ENCODE measurements around the gene MOGAT2. TPM values are rescaled to one million over a fixed set of nuclear protein-coding genes. Genes with fewer than 3 reads are reported as not detected.

MOGAT2 gene
- total RNA-seq, 1 donor: not detected

GRCh38 chr11:75760243-75760642 is 42.6 kb downstream of the MOGAT2 start:
- Histone ChIP-seq H3K4me1 (ENCODE audit: insufficient read depth, low read length) (peaks cover 12% of the 10 kb centered on the region), H3K79me2 (ENCODE audit: insufficient read depth, low read length) (no peaks in the 10 kb centered on the region), H3K27ac (ENCODE audit: low read depth, low read length) (no peak overlapping the region), H3K36me3 (ENCODE audit: insufficient read depth, low read length) (no peaks in the 10 kb centered on the region), H2AFZ (ENCODE audit: low read length) (no peak overlapping the region), H3K4me2 (ENCODE audit: insufficient read depth, low read length) (no peak overlapping the region), H3K4me3 (ENCODE audit: insufficient read depth, low read length) (no peak overlapping the region), H4K20me1 (ENCODE audit: insufficient read depth, low read length) (no peaks in the 10 kb centered on the region), H3K9me3 (ENCODE audit: low read depth, low read length) (no peaks in the 10 kb centered on the region), H3K27me3 (ENCODE audit: insufficient read depth, low read length) (peaks cover 3% of the 10 kb centered on the region)
- no peak for DNase-seq (ENCODE audit: insufficient read length, low spot score, missing footprints)
- no peak for TF ChIP-seq CTCF (IDR thresholded peaks at IDR 0.05; ENCODE audit: extremely low read depth, low read depth, low read length)

DNA sequence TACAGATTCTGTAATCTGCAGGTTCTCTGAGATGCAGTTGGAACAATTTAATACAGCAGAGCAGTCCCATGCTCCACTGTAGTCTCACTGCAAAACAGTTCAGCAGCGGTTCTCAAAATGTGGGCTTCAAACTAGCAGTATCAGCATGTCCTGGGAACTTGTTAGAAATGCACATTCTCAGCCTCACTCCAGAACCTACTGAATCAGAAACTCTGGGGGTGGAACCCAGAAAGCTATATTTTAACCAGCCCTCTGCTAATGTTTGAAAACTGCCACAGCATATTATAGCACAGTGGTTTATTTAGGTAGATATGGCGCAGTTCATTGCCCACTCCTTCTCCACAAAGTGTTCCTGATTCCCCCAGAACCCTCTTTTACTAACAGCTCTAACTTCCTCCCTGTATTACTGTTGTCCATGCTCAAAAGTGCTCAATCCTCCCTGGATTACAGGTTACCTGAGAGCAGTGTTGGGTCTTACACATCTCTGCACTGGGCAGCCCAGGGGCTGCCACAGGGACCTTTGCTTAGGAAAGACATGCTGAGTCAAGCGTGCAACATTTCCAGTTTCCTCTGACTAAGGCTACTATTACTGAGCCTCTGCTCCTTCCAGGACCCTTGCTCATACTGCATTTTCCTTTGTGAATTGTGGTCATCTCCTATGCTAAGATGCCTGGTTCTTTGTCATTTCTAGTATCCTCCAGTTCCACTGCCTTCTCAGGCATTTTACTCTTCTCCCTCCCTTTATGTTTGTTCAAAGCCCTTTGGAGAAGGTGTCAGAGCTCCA is 43.3 kb downstream of the MOGAT2 start:
- Histone ChIP-seq H2AFZ (ENCODE audit: low read length) (no peak overlapping the region), H3K27me3 (ENCODE audit: insufficient read depth, low read length) (peaks cover 3% of the 10 kb centered on the region), H3K27ac (ENCODE audit: low read depth, low read length) (peak overlapping the region; percentile 29), H4K20me1 (ENCODE audit: insufficient read depth, low read length) (no peaks in the 10 kb centered on the region), H3K79me2 (ENCODE audit: insufficient read depth, low read length) (no peaks in the 10 kb centered on the region), H3K36me3 (ENCODE audit: insufficient read depth, low read length) (no peaks in the 10 kb centered on the region), H3K9me3 (ENCODE audit: low read depth, low read length) (no peaks in the 10 kb centered on the region), H3K4me2 (ENCODE audit: insufficient read depth, low read length) (peak overlapping the region; percentile 8), H3K4me3 (ENCODE audit: insufficient read depth, low read length) (no peak overlapping the region), H3K4me1 (ENCODE audit: insufficient read depth, low read length) (peaks cover 12% of the 10 kb centered on the region)
- DNase-seq (ENCODE audit: insufficient read length, low spot score, missing footprints): peak; percentile 85
- TF ChIP-seq CTCF (IDR thresholded peaks at IDR 0.05; ENCODE audit: extremely low read depth, low read depth, low read length): no peak

- TF ChIP-seq CTCF (IDR thresholded peaks at IDR 0.05; ENCODE audit: extremely low read depth, low read depth, low read length): no peak
- H3K79me2 ChIP-seq (ENCODE audit: insufficient read depth, low read length): no peaks in the 10 kb centered on the region
- no peak overlapping the region for H2AFZ ChIP-seq (ENCODE audit: low read length)
- no peaks in the 10 kb centered on the region for H3K36me3 ChIP-seq (ENCODE audit: insufficient read depth, low read length)
- no peak overlapping the region for H3K27ac ChIP-seq (ENCODE audit: low read depth, low read length)
- H3K4me1 ChIP-seq (ENCODE audit: insufficient read depth, low read length): peaks cover 12% of the 10 kb centered on the region
- H3K9me3 ChIP-seq (ENCODE audit: low read depth, low read length): no peaks in the 10 kb centered on the region
- no peak for DNase-seq (ENCODE audit: insufficient read length, low spot score, missing footprints)
- no peak overlapping the region for H3K4me3 ChIP-seq (ENCODE audit: insufficient read depth, low read length)
- H3K27me3 ChIP-seq (ENCODE audit: insufficient read depth, low read length): no peaks in the 10 kb centered on the region
- H4K20me1 ChIP-seq (ENCODE audit: insufficient read depth, low read length): no peaks in the 10 kb centered on the region
- no peak overlapping the region for H3K4me2 ChIP-seq (ENCODE audit: insufficient read depth, low read length)
Observed at GRCh38 chr11:75762158-75762557, 44.5 kb downstream of the MOGAT2 start.

DNA sequence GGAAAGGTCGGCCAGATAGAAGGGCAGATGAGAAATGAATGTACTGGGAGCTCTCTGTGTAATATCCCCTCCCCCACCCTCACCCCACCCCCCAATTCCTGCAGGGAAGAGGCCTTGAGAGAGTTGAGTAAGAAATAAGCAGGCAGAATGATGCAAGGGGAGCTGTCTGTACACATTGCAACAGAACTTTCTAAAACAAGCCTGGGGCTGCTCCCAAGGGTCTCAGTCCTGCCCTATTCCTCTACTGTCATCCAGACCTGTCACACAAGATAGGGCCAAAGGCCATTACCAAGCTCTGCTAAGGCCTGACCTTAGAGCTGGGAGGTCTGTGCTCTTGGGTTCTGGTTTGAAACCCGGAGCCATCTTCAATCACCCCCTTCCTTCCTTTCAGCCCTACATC is 45.2 kb downstream of the MOGAT2 start:
- H3K9me3 ChIP-seq (ENCODE audit: low read depth, low read length): no peaks in the 10 kb centered on the region
- peaks cover 4% of the 10 kb centered on the region for H3K27me3 ChIP-seq (ENCODE audit: insufficient read depth, low read length)
- H3K27ac ChIP-seq (ENCODE audit: low read depth, low read length): no peak overlapping the region
- H4K20me1 ChIP-seq (ENCODE audit: insufficient read depth, low read length): no peaks in the 10 kb centered on the region
- peaks cover 12% of the 10 kb centered on the region for H3K4me1 ChIP-seq (ENCODE audit: insufficient read depth, low read length)
- H3K4me2 ChIP-seq (ENCODE audit: insufficient read depth, low read length): no peak overlapping the region
- no peak for TF ChIP-seq CTCF (IDR thresholded peaks at IDR 0.05; ENCODE audit: extremely low read depth, low read depth, low read length)
- peak; percentile 71 for DNase-seq (ENCODE audit: insufficient read length, low spot score, missing footprints)
- no peaks in the 10 kb centered on the region for H3K79me2 ChIP-seq (ENCODE audit: insufficient read depth, low read length)
- no peak overlapping the region for H3K4me3 ChIP-seq (ENCODE audit: insufficient read depth, low read length)
- no peaks in the 10 kb centered on the region for H3K36me3 ChIP-seq (ENCODE audit: insufficient read depth, low read length)
- peak overlapping the region; percentile 31 for H2AFZ ChIP-seq (ENCODE audit: low read length)
